Liver (tissue), 10 donors: Measurements from ENCODE around the gene JMJD7. TPM values are rescaled to one million over a fixed set of nuclear protein-coding genes. Genes with fewer than 3 reads are reported as not detected.

Experiments used
- DNase-seq: peaks from one replicate; pipeline ENCODE4 v3.0.0-alpha.2; 2017; ENCODE audit warnings: low spot score
- H3K27ac ChIP-seq, 2 donors: one replicate each; pipeline ENCODE4 v1.7.0; 2013; ENCODE audit warnings: inconsistent platforms in 2 of 2, low read length in 2 of 2, control low read depth in 1 of 2, low read depth in 1 of 2, mild to moderate bottlenecking in 1 of 2
- H3K27me3 ChIP-seq, 4 donors: one replicate each; pipeline versions ENCODE4 v1.6.1 to v1.7.0; 2013; ENCODE audit warnings: low read length in 3 of 4, inconsistent platforms in 1 of 4, mild to moderate bottlenecking in 1 of 4, moderate library complexity in 1 of 4; ENCODE audit not compliant: control insufficient read depth in 4 of 4, insufficient read depth in 4 of 4
- H3K36me3 ChIP-seq, 4 donors: one replicate each; pipeline versions ENCODE4 v1.6.1 to v1.7.0; 2013; ENCODE audit warnings: low read length in 3 of 4, mild to moderate bottlenecking in 3 of 4, low read depth in 1 of 4, moderate library complexity in 1 of 4; ENCODE audit not compliant: control insufficient read depth in 4 of 4, insufficient read depth in 3 of 4
- H3K4me1 ChIP-seq, 4 donors: one replicate each; pipeline versions ENCODE4 v1.6.1 to v1.7.0; 2013; ENCODE audit warnings: low read length in 3 of 4, mild to moderate bottlenecking in 3 of 4, moderate library complexity in 1 of 4; ENCODE audit not compliant: control insufficient read depth in 4 of 4, insufficient read depth in 4 of 4
- H3K4me3 ChIP-seq, 3 donors: one replicate each; pipeline versions ENCODE4 v1.6.1 to v1.7.0; 2013; ENCODE audit warnings: low read length in 3 of 3, control low read depth in 1 of 3, low read depth in 1 of 3, mild to moderate bottlenecking in 1 of 3
- H3K9ac ChIP-seq, 2 donors: one replicate each; pipeline ENCODE4 v1.7.0; 2013; ENCODE audit warnings: low read length in 2 of 2, mild to moderate bottlenecking in 2 of 2, moderate library complexity in 2 of 2, control low read depth in 1 of 2, low read depth in 1 of 2
- H3K9me3 ChIP-seq, 4 donors: one replicate each; pipeline versions ENCODE4 v1.6.1 to v1.7.0; 2013; ENCODE audit warnings: low read length in 3 of 4; ENCODE audit not compliant: control insufficient read depth in 4 of 4
- FOXA1 ChIP-seq: IDR thresholded peaks from 2 replicates; pipeline ENCODE4 v1.6.1; 2016; ENCODE audit warnings: antibody characterized with exemption
- HNF4A ChIP-seq, 2 donors: conservative IDR thresholded peaks; 2 replicates each; pipeline ENCODE4 v1.6.1; 2016; ENCODE audit warnings: antibody characterized with exemption in 2 of 2, mild to moderate bottlenecking in 2 of 2
- JUND ChIP-seq, 2 donors: IDR thresholded peaks; 2 replicates each; pipeline ENCODE4 v1.6.1; 2016; ENCODE audit warnings: antibody characterized with exemption in 2 of 2
- NR2F2 ChIP-seq: IDR thresholded peaks from 2 replicates; pipeline ENCODE4 v1.6.1; 2016; ENCODE audit warnings: antibody characterized with exemption
- RAD21 ChIP-seq, 2 donors: IDR thresholded peaks; 2 replicates each; pipeline ENCODE4 v1.6.1; 2016; ENCODE audit warnings: antibody characterized with exemption in 2 of 2, mild to moderate bottlenecking in 2 of 2
- TAF1 ChIP-seq: conservative IDR thresholded peaks from 2 replicates; pipeline ENCODE4 v1.6.1; 2016; ENCODE audit warnings: antibody characterized with exemption, mild to moderate bottlenecking
- WGBS: extraction: QIAGEN DNeasy Blood & Tissue Kit; methylation state at CpG from one replicate; pipeline ENCODE4 v1.1.7; 2013; 5-methylcytosine and 5-hydroxymethylcytosine counted together
- polyA plus RNA-seq, 2 donors: library from polyadenylated mRNA; stranded (reverse) in 1 of 2; unstranded in 1 of 2; fragments of 200-250 nt in 1 of 2; fragments of >200 nt in 1 of 2; fragmentation: Nextera tagmentation in 1 of 2; extraction: Ambion mirVana in 1 of 2; gene quantifications; one replicate each; pipeline versions ENCODE4 v1.2.1 to v1.2.3, GENCODE V29; 2013 to 2015
- small RNA-seq: library from RNA; depleted of rRNA; stranded (forward); fragments of <200 nt; gene quantifications from one replicate; pipeline ENCODE3, GENCODE V24; 2014
- total RNA-seq, 2 donors: library from RNA; depleted of rRNA; stranded (reverse); fragments of >200 nt; gene quantifications; one replicate each; pipeline ENCODE4 v1.2.3, GENCODE V29; 2014
- TF ChIP-seq, protein P1 (sequence below): IDR thresholded peaks from 2 replicates; pipeline ENCODE4 v1.6.1; 2016; ENCODE audit warnings: antibody characterized with exemption
- TF ChIP-seq, protein P2 (sequence below): IDR thresholded peaks from 2 replicates; pipeline ENCODE4 v1.6.1; 2016; ENCODE audit warnings: antibody characterized with exemption
- TF ChIP-seq, protein P3 (sequence below): IDR thresholded peaks from 2 replicates; pipeline ENCODE4 v1.6.1; 2016; ENCODE audit warnings: antibody characterized with exemption
- donor health status: healthy.
- donor health status: healthy.
- donor health status: healthy.
- donor health status: healthy.
- donor health status: healthy.

The JMJD7 gene
- total and polyA plus RNA-seq, 4 donors: 0.75 to 5.9 (median 5.4) TPM

DNA sequence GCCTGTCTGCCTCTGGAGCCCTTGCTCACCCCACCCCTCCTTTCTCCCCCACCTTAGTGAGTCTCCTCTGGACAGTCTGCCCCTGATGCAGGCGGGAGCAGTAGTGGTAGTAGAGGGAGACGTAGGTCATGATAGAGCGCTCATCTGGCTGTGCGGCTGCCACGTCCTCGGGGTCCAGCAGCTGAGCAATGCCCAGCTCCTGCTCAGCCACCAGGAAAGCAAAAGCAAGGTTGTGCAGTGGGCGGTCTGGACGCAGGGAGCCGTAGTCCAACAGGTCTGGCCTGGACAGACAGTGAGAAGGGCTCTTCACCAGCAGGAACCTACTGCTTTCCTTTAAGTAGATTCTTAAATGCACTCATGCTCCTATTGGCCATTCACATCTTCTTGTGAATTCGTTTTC, 59.3 kb downstream of the JMJD7 start:
- H3K9ac ChIP-seq: no peak overlapping the region
- TF ChIP-seq JUND (IDR thresholded peaks at IDR 0.05) (no peak), NR2F2 (no peak), FOXA1 (no peak), TAF1 (no peak), RAD21 (IDR thresholded peaks at IDR 0.05) (no peak), HNF4A (conservative IDR thresholded peaks at IDR 0.05) (no peak)
- TF ChIP-seq, protein P1, sequence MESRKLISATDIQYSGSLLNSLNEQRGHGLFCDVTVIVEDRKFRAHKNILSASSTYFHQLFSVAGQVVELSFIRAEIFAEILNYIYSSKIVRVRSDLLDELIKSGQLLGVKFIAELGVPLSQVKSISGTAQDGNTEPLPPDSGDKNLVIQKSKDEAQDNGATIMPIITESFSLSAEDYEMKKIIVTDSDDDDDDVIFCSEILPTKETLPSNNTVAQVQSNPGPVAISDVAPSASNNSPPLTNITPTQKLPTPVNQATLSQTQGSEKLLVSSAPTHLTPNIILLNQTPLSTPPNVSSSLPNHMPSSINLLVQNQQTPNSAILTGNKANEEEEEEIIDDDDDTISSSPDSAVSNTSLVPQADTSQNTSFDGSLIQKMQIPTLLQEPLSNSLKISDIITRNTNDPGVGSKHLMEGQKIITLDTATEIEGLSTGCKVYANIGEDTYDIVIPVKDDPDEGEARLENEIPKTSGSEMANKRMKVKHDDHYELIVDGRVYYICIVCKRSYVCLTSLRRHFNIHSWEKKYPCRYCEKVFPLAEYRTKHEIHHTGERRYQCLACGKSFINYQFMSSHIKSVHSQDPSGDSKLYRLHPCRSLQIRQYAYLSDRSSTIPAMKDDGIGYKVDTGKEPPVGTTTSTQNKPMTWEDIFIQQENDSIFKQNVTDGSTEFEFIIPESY: no peak
- TF ChIP-seq, protein P2, sequence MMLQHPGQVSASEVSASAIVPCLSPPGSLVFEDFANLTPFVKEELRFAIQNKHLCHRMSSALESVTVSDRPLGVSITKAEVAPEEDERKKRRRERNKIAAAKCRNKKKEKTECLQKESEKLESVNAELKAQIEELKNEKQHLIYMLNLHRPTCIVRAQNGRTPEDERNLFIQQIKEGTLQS: no peak
- TF ChIP-seq, protein P3, sequence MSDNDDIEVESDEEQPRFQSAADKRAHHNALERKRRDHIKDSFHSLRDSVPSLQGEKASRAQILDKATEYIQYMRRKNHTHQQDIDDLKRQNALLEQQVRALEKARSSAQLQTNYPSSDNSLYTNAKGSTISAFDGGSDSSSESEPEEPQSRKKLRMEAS: no peak
- no peak overlapping the region for H3K4me3 ChIP-seq
- WGBS: 97% methylated on average over 10 of the region's 10 CpGs
- H3K27me3 ChIP-seq: no peaks in the 10 kb centered on the region
- no peak overlapping the region for H3K27ac ChIP-seq
- H3K9me3 ChIP-seq: no peaks in the 10 kb centered on the region
- H3K4me1 ChIP-seq: peaks cover 13 to 31% (median 22%) of the 10 kb centered on the region in 4 donors
- no peak for DNase-seq
- no peaks in the 10 kb centered on the region for H3K36me3 ChIP-seq

Small RNA genes lying within 50 kb of the gene (small RNA-seq; reads per million reads assigned to genes)
- gene JMJD7-PLA2G4B (not detected), gene MIR4310 (not detected), gene RNA5SP393 (not detected)

Other genes with a start within 250 kb of the JMJD7 start
- 10 to 100 TPM; 17.3 to 33.5 TPM for gene MGA, start 167.7 kb upstream of the JMJD7 start, total RNA-seq
- gene MGA, start 167.7 kb upstream of the JMJD7 start, polyA plus RNA-seq: 1 to 10 TPM; 2.1 to 9.1 TPM
- gene MAPKBP1, start 53.6 kb upstream of the JMJD7 start, total RNA-seq: 10 to 100 TPM in 1 of 2 donors, 1 to 10 TPM in 1; 3.7 to 10.3 TPM
- 1 to 10 TPM in 1 of 2 donors, under 1 TPM in 1; 0.89 to 1.7 TPM for gene MAPKBP1, start 53.6 kb upstream of the JMJD7 start, polyA plus RNA-seq
- 1 to 10 TPM in 1 of 2 donors, under 1 TPM in 1; 0.33 to 3.2 TPM for gene PLA2G4B, start 10.8 kb downstream of the JMJD7 start, total RNA-seq
- 1 to 10 TPM; 1.4 to 3.6 TPM for gene PLA2G4B, start 10.8 kb downstream of the JMJD7 start, polyA plus RNA-seq
- 1 to 10 TPM in 1 of 2 donors, under 1 TPM in 1; 0.14 to 1.7 TPM for gene SPTBN5, start 66.0 kb downstream of the JMJD7 start, total RNA-seq
- under 1 TPM; 0.12 to 0.19 TPM for gene SPTBN5, start 66.0 kb downstream of the JMJD7 start, polyA plus RNA-seq
- gene EHD4, start 144.5 kb downstream of the JMJD7 start, total RNA-seq: 1 to 10 TPM; 5.1 to 10.0 TPM
- gene EHD4, start 144.5 kb downstream of the JMJD7 start, polyA plus RNA-seq: 1 to 10 TPM; 3.3 to 7.3 TPM
- gene PLA2G4E, start 192.9 kb downstream of the JMJD7 start, total RNA-seq: not detected
- gene PLA2G4E, start 192.9 kb downstream of the JMJD7 start, polyA plus RNA-seq: not detected